Measurements from ENCODE around the gene WNT9B.

- TF ChIP-seq, protein P1, sequence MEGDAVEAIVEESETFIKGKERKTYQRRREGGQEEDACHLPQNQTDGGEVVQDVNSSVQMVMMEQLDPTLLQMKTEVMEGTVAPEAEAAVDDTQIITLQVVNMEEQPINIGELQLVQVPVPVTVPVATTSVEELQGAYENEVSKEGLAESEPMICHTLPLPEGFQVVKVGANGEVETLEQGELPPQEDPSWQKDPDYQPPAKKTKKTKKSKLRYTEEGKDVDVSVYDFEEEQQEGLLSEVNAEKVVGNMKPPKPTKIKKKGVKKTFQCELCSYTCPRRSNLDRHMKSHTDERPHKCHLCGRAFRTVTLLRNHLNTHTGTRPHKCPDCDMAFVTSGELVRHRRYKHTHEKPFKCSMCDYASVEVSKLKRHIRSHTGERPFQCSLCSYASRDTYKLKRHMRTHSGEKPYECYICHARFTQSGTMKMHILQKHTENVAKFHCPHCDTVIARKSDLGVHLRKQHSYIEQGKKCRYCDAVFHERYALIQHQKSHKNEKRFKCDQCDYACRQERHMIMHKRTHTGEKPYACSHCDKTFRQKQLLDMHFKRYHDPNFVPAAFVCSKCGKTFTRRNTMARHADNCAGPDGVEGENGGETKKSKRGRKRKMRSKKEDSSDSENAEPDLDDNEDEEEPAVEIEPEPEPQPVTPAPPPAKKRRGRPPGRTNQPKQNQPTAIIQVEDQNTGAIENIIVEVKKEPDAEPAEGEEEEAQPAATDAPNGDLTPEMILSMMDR (IDR thresholded peaks at IDR 0.05; ENCODE audit: insufficient read depth, low read length, poor library complexity, severe bottlenecking): no peak
- TF ChIP-seq EZH2phosphoT487 (conservative IDR thresholded peaks at IDR 0.05; ENCODE audit: low read length): no peak
These were observed 80.2 kb downstream of the WNT9B start for GRCh38 chr17:46931596-46931995.
